CD14-positive monocyte (primary cell): Measurements from ENCODE around the gene WDR35. TPM values are rescaled to one million over a fixed set of nuclear protein-coding genes. Genes with fewer than 3 reads are reported as not detected.

Experiments used
- DNase-seq, 3 donors: peaks; one replicate each; pipeline ENCODE4 v3.0.0-alpha.2; 2011 to 2022
- H2AFZ ChIP-seq: 2 replicates; pipeline ENCODE4 v1.6.0; 2012; ENCODE audit warnings: mild to moderate bottlenecking, low read depth, low read length, inconsistent platforms; ENCODE audit not compliant: insufficient read depth, poor library complexity, severe bottlenecking
- H3K27ac ChIP-seq, 2 donors: 1 replicate in 1 of 2; 2 replicates in 1 of 2; pipeline ENCODE4 v1.5.1; 2012 to 2013; ENCODE audit warnings: low read length in 2 of 2, control low read depth in 1 of 2, inconsistent platforms in 1 of 2, low read depth in 1 of 2, mild to moderate bottlenecking in 1 of 2
- H3K27me3 ChIP-seq, 2 donors: one replicate each; pipeline versions ENCODE4 v1.6.0 to v1.6.1; 2011 to 2013; ENCODE audit warnings: low read length in 2 of 2; ENCODE audit not compliant: control insufficient read depth in 2 of 2, insufficient read depth in 2 of 2
- H3K36me3 ChIP-seq, 2 donors: replicated peaks in 1 of 2; 1 replicate in 1 of 2; 2 replicates in 1 of 2; pipeline versions ENCODE4 v1.5.1 to v1.6.1; 2012 to 2013; ENCODE audit warnings: low read length in 2 of 2, control low read depth in 1 of 2, inconsistent platforms in 1 of 2, mild to moderate bottlenecking in 1 of 2; ENCODE audit not compliant: insufficient read depth in 2 of 2, control insufficient read depth in 1 of 2
- H3K4me1 ChIP-seq, 2 donors: 1 replicate in 1 of 2; 2 replicates in 1 of 2; pipeline versions ENCODE4 v1.5.1 to v1.6.1; 2012 to 2013; ENCODE audit warnings: low read length in 2 of 2, control low read depth in 1 of 2, inconsistent platforms in 1 of 2, mild to moderate bottlenecking in 1 of 2, moderate library complexity in 1 of 2; ENCODE audit not compliant: insufficient read depth in 2 of 2, control insufficient read depth in 1 of 2
- H3K4me2 ChIP-seq: replicated peaks from 2 replicates; pipeline ENCODE3; 2012; ENCODE audit warnings: low read length, moderate library complexity, mild to moderate bottlenecking; ENCODE audit not compliant: poor library complexity, severe bottlenecking; ENCODE audit errors: extremely low read depth
- H3K4me3 ChIP-seq, 3 experiments: fragments of 200-600 bp in 1 of 3; sonication (generic) in 1 of 3; replicated peaks in 1 of 3; 1 replicate in 2 of 3; 2 replicates in 1 of 3; pipeline ENCODE4 v1.5.1; 2011 to 2013; ENCODE audit warnings: low read length in 3 of 3, mild to moderate bottlenecking in 3 of 3, control low read depth in 2 of 3, low read depth in 2 of 3, inconsistent platforms in 1 of 3, moderate library complexity in 1 of 3
- H3K79me2 ChIP-seq: 2 replicates; pipeline ENCODE4 v1.6.0; 2012; ENCODE audit warnings: mild to moderate bottlenecking, control low read depth, inconsistent platforms, low read length, moderate library complexity; ENCODE audit not compliant: insufficient read depth
- H3K9ac ChIP-seq: 2 replicates; pipeline ENCODE4 v1.6.0; 2017; ENCODE audit warnings: low read length, mild to moderate bottlenecking; ENCODE audit not compliant: insufficient read depth, poor library complexity, severe bottlenecking
- H3K9me3 ChIP-seq, 2 donors: replicated peaks in 1 of 2; 1 replicate in 1 of 2; 2 replicates in 1 of 2; pipeline versions ENCODE4 v1.5.1 to v1.6.1; 2012 to 2013; ENCODE audit warnings: low read length in 2 of 2, control low read depth in 1 of 2; ENCODE audit not compliant: control insufficient read depth in 1 of 2, insufficient read depth in 1 of 2
- H4K20me1 ChIP-seq: 2 replicates; pipeline ENCODE4 v1.6.0; 2012; ENCODE audit warnings: mild to moderate bottlenecking, low read length, control low read depth, moderate library complexity; ENCODE audit not compliant: insufficient read depth
- H3K27ac Mint-ChIP-seq, 7 donors: one replicate each; pipeline ENCODE4 v1.8.0; 2020; ENCODE audit warnings: mild to moderate bottlenecking in 7 of 7, mixed read lengths in 7 of 7, moderate library complexity in 6 of 7, inconsistent platforms in 2 of 7
- H3K27me3 Mint-ChIP-seq, 3 donors: one replicate each; pipeline ENCODE4 v1.8.0; 2021 to 2022; ENCODE audit warnings: low read depth in 3 of 3, mild to moderate bottlenecking in 3 of 3, mixed read lengths in 3 of 3, moderate library complexity in 3 of 3, inconsistent platforms in 1 of 3
- H3K36me3 Mint-ChIP-seq, 2 donors: one replicate each; pipeline ENCODE4 v1.8.0; 2020; ENCODE audit warnings: mixed read lengths in 2 of 2, inconsistent platforms in 1 of 2, mild to moderate bottlenecking in 1 of 2
- H3K4me1 Mint-ChIP-seq: one replicate; pipeline ENCODE4 v1.8.0; 2020; ENCODE audit warnings: mild to moderate bottlenecking, mixed read lengths
- H3K4me3 Mint-ChIP-seq, 2 donors: one replicate each; pipeline ENCODE4 v1.8.0; 2020; ENCODE audit warnings: mild to moderate bottlenecking in 2 of 2, mixed read lengths in 2 of 2, moderate library complexity in 1 of 2
- H3K9me3 Mint-ChIP-seq, 7 donors: one replicate each; pipeline ENCODE4 v1.8.0; 2020 to 2022; ENCODE audit warnings: mixed read lengths in 7 of 7, mild to moderate bottlenecking in 6 of 7, moderate library complexity in 6 of 7, inconsistent platforms in 2 of 7
- WGBS: methylation state at CpG from one replicate; pipeline ENCODE4 v1.1.5; 2013; ENCODE audit warnings: missing lambda C conversion rate; ENCODE audit not compliant: insufficient coverage; 5-methylcytosine and 5-hydroxymethylcytosine counted together
- intact Hi-C, 2 donors: fragments of 100-400 bp; cut with micrococcal nuclease; formaldehyde crosslinking; loops; one replicate each; pipeline versions ENCODE4 v1.15.0 to v1.15.1; 2023
- polyA plus RNA-seq, 3 donors: library from polyadenylated mRNA; depleted of rRNA in 1 of 3; unstranded in 2 of 3; stranded (reverse) in 1 of 3; fragments of 300-500 nt in 2 of 3; fragments of >200 nt in 1 of 3; fragmentation: Illumina TruSeq in 2 of 3; gene quantifications; 1 replicate in 2 of 3; 2 replicates in 1 of 3; pipeline ENCODE4 v1.2.3, GENCODE V29; 2012 to 2021
- TF ChIP-seq, protein P1 (sequence below): fragments of 200-600 bp; IDR thresholded peaks from one replicate; pipeline ENCODE4 v1.8.0; 2022; ENCODE audit warnings: antibody characterized with exemption, mild to moderate bottlenecking

The WDR35 gene
- polyA plus RNA-seq, 3 donors, result 0.28 to 1.0 (median 0.67) TPM

- Mint-ChIP-seq H3K27me3 (peaks cover 0 to 4% (median 0%) of the 10 kb centered on the region in 3 donors), H3K9me3 (peaks cover 2 to 14% (median 12%) of the 10 kb centered on the region in 7 donors), H3K4me1 (peaks cover 46% of the 10 kb centered on the region), H3K27ac (peak overlapping the region in 1 of 7 donors; percentile 42), H3K4me3 (no peak overlapping the region), H3K36me3 (peaks cover 16 to 19% of the 10 kb centered on the region in 2 donors)
- H2AFZ ChIP-seq, result no peak overlapping the region
- peaks cover 68% of the 10 kb centered on the region for H3K79me2 ChIP-seq
- no peaks in the 10 kb centered on the region for H3K27me3 ChIP-seq
- peaks cover 38 to 47% of the 10 kb centered on the region in 2 donors for H3K4me1 ChIP-seq
- no peak for DNase-seq
- H3K27ac ChIP-seq, result no peak overlapping the region
- intact Hi-C loops, result no loop called here
- H4K20me1 ChIP-seq, result no peaks in the 10 kb centered on the region
- TF ChIP-seq, protein P1, sequence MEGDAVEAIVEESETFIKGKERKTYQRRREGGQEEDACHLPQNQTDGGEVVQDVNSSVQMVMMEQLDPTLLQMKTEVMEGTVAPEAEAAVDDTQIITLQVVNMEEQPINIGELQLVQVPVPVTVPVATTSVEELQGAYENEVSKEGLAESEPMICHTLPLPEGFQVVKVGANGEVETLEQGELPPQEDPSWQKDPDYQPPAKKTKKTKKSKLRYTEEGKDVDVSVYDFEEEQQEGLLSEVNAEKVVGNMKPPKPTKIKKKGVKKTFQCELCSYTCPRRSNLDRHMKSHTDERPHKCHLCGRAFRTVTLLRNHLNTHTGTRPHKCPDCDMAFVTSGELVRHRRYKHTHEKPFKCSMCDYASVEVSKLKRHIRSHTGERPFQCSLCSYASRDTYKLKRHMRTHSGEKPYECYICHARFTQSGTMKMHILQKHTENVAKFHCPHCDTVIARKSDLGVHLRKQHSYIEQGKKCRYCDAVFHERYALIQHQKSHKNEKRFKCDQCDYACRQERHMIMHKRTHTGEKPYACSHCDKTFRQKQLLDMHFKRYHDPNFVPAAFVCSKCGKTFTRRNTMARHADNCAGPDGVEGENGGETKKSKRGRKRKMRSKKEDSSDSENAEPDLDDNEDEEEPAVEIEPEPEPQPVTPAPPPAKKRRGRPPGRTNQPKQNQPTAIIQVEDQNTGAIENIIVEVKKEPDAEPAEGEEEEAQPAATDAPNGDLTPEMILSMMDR, result no peak
- no peaks in the 10 kb centered on the region for H3K9me3 ChIP-seq
- no peak overlapping the region for H3K9ac ChIP-seq
- 100% methylated on average over 1 of the region's 3 CpGs for whole genome bisulfite sequencing
- no peak overlapping the region for H3K4me3 ChIP-seq
- H3K36me3 ChIP-seq, result peaks cover 0 to 4% of the 10 kb centered on the region in 2 donors
- H3K4me2 ChIP-seq, result no peak overlapping the region
Observed at GRCh38 chr2:19895535-19895934, 94.4 kb downstream of the WDR35 start.

- Histone ChIP-seq H2AFZ (no peak overlapping the region), H3K79me2 (peaks cover 58% of the 10 kb centered on the region), H4K20me1 (no peaks in the 10 kb centered on the region), H3K36me3 (peaks cover 0 to 4% of the 10 kb centered on the region in 2 donors), H3K27ac (no peak overlapping the region), H3K9ac (no peak overlapping the region), H3K27me3 (no peaks in the 10 kb centered on the region), H3K4me2 (no peak overlapping the region), H3K9me3 (no peaks in the 10 kb centered on the region), H3K4me3 (no peak overlapping the region), H3K4me1 (peaks cover 29 to 41% of the 10 kb centered on the region in 2 donors)
- TF ChIP-seq, protein P1, result no peak
- WGBS, result 83% methylated on average over 2 of the region's 4 CpGs
- no peak overlapping the region for H3K4me3 Mint-ChIP-seq
- peaks cover 21 to 25% of the 10 kb centered on the region in 2 donors for H3K36me3 Mint-ChIP-seq
- peak overlapping the region in 1 of 7 donors; percentile 23 for H3K27ac Mint-ChIP-seq
- peaks cover 5 to 14% (median 12%) of the 10 kb centered on the region in 7 donors for H3K9me3 Mint-ChIP-seq
- peaks cover 44% of the 10 kb centered on the region for H3K4me1 Mint-ChIP-seq
- intact Hi-C loops, result no loop called here
- peaks cover 0 to 4% (median 0%) of the 10 kb centered on the region in 3 donors for H3K27me3 Mint-ChIP-seq
- DNase-seq, result no peak
Observed at GRCh38 chr2:19894134-19894792, 95.6 kb downstream of the WDR35 start.
